GM15510 (cell line): Measurements from ENCODE around the gene PLD3.

Experiments used
- POLR2A ChIP-seq: IDR thresholded peaks from 3 replicates; pipeline ENCODE4 v1.6.1; 2011; ENCODE audit warnings: borderline replicate concordance; ENCODE audit not compliant: insufficient read length; ENCODE audit errors: extremely low read depth

The PLD3 gene

DNA sequence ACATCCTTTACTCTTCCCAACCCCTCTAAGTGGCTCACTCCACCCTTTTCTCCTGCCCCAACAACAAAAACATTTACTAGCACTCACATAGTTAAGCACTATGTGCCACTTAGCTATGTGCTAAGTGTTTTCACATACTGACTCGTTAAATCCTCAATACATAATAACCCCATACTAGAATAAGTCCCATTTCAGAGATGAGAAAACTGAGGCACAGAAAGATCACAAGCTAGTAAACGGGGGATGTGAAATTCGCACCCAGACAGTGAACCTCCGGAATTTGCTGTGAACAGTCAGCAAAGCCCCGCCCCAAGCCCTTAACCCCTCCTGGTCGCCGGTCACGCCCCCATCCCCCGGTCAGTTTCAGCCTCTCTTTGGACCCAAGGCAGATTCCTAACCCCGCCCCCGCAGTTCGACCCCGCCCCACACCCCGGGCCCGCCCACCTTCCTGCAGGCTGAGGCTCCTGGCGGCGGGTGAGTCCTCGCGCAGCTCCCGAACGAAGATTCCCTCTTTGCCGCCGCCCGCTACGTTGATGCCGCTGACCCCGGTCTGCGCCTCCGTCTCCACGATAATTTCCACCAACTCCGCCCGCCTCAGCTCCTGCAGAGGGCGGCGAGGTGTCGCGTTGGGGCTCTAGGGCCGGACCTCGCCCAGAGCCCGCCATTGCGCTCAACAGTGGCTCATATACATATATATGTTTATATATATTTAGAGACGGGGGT, 54.9 kb downstream of the PLD3 start:
- TF ChIP-seq POLR2A, result peak; percentile 28

GRCh38 chr19:40407714-40408597, 59.5 kb downstream of the PLD3 start:
- TF ChIP-seq POLR2A, result no peak

GRCh38 chr19:40410030-40410389, 61.5 kb downstream of the PLD3 start:
- no peak for TF ChIP-seq POLR2A

DNA sequence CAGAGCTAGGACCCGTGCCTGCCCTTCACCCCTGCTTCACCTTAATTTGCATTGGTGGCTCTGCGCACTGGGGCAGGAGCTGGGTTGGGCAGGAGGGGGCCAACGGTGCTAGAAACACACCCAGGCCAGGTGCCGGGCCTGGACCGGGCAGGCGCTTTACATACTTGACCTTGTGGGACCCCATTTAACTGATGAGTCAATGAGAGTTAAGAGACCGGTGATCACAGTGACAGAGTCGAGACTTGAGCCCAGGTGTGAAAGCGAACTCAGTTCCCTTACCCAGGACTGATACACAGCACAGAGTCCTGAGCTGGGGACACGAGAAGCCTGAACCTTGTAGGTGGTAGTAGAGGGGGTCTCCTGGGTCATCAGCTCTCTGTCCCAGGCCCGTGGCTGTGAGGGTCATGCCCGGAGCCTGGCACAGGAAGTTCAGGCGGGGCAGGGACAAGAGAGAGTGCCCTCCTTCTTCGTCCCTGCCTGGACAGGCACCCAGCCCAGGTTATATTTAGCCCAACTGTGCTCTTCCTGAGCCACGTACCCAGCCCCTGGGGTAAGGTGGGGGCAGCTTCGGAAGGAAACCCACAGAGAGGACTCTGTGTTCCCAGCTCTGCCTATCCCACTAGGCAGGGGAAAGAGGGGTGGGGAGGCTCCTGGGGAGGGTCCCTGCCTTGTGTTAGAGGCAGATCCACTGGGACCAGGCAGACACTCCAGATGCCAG, 62.8 kb downstream of the PLD3 start:
- no peak for TF ChIP-seq POLR2A

GRCh38 chr19:40411958-40412499, 63.5 kb downstream of the PLD3 start:
- no peak for TF ChIP-seq POLR2A

DNA sequence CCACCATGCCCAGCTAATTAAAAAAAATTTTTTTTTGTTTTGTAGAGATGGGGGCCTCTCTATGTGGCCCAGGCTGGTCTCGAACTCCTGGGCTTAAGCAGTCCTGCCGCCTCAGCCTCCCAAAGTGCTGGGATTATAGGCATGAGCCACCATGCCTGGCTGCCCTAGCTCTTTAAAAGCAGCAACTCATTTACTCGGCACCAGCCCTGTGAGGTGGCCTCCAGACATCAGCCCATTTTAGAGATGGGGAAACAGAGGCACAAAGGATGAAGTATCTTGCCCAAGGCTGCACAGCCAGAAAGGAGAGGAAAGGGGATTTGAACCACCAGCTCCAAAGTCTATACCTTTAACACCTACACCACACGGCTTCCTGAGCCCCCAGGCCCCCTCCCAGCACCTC, 64.4 kb downstream of the PLD3 start:
- no peak for TF ChIP-seq POLR2A

GRCh38 chr19:40413291-40413845, 64.9 kb downstream of the PLD3 start, which contains the start of gene PRX:
Gene PRX (minus strand): TSS chr19:40413378. CDS start chr19:40407932, 5,446 bp downstream.
- no peak for TF ChIP-seq POLR2A

GRCh38 chr19:40414542-40415535, 66.3 kb downstream of the PLD3 start:
- no peak for TF ChIP-seq POLR2A

DNA sequence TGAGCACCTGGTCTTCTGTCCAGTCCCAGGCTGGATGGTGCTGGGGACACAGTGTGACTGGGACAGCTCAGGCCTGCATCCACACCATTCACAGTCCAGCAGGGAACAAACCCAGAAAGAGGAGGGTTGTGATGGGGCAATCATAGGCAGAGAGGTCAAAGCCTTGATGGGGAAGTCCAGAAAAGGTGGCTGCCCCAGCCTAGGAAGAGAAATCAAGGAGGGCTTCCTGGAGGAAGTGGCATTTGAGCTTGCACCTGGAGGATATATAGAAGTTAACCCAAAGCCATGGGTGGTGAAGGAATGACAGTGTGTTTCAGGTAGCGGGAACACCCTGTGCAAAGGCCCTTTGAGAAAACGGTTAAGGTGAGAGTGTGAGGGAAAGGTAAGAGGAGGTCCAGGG, 67.3 kb downstream of the PLD3 start:
- no peak for TF ChIP-seq POLR2A

GRCh38 chr19:40416918-40417642, 68.6 kb downstream of the PLD3 start:
- peak; percentile 17 for TF ChIP-seq POLR2A

- TF ChIP-seq POLR2A, result no peak
Measured at GRCh38 chr19:40417643-40417981, 69.1 kb downstream of the PLD3 start.

- TF ChIP-seq POLR2A, result no peak
Measured at GRCh38 chr19:40418040-40418439, 69.5 kb downstream of the PLD3 start.

GRCh38 chr19:40419066-40419612, 70.6 kb downstream of the PLD3 start:
- TF ChIP-seq POLR2A, result no peak

- TF ChIP-seq POLR2A, result no peak
Measured at GRCh38 chr19:40419780-40420179, 71.3 kb downstream of the PLD3 start.

DNA sequence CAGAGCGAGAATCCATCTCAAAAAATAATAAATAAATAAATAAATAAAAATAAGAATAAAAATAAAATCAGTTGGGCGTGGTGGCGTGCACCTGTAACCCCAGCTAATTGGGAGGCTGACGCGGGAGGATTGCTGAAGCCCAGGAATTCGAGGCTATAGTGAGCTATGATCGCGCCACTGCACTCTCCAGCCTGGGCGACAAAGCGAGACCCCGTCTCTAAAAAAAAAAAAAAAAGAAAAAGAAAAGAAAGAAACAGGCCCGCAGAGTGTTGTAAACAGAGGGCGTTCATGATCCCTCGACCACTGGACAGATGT, 71.9 kb downstream of the PLD3 start:
- no peak for TF ChIP-seq POLR2A
